A549 (cell line): ENCODE results near the gene SERINC3.

Experiments used
- CTCF ChIP-seq: fragments of >200 bp; sonication (Bioruptor Twin); formaldehyde crosslinking; IDR thresholded peaks from 3 replicates; pipeline ENCODE4 v1.5.1; 2016
- FOSL2 ChIP-seq, 2 experiments: fragments of 450-650 bp in 1 of 2; fragments of >200 bp in 1 of 2; sonication (Bioruptor Twin) in 1 of 2; formaldehyde crosslinking; IDR thresholded peaks; 2 replicates each; pipeline versions ENCODE4 v1.5.0 to v1.6.1; 2016 to 2020; ENCODE audit warnings: mild to moderate bottlenecking in 1 of 2, moderate library complexity in 1 of 2
- HES2 ChIP-seq: fragments of >200 bp; sonication (Bioruptor Twin); formaldehyde crosslinking; IDR thresholded peaks from 2 replicates; pipeline ENCODE4 v1.6.1; 2016
- POLR2A ChIP-seq: IDR thresholded peaks from 2 replicates; pipeline ENCODE4 v1.6.1; 2012; ENCODE audit warnings: mild to moderate bottlenecking, low read length
- POLR2AphosphoS2 ChIP-seq: conservative IDR thresholded peaks from 2 replicates; pipeline ENCODE4 v1.6.1; 2012; ENCODE audit warnings: low read length, improper control_type of control experiment, inconsistent platforms
- RCOR1 ChIP-seq: fragments of 150-350 bp; IDR thresholded peaks from 2 replicates; pipeline ENCODE4 v1.6.1; 2014; ENCODE audit warnings: antibody characterized with exemption, low read length, low read depth

- TF ChIP-seq CTCF (no peak), RCOR1 (no peak), POLR2A (no peak), POLR2AphosphoS2 (no peak), FOSL2 (IDR thresholded peaks at IDR 0.05) (no peak), FOSL2 (CRISPR knock-in tag; IDR thresholded peaks at IDR 0.05) (no peak), HES2 (no peak)
These were observed 22.4 kb upstream of the SERINC3 start for GRCh38 chr20:44544263-44544662.
